VCaP (cell line): ENCODE measurements around the gene ADAT3.

Source experiments
- H3K27ac ChIP-seq: fragments of 450-650 bp; 2 replicates; pipeline ENCODE4 v1.5.1; 2017
- CTCF ChIP-seq: fragments of 450-650 bp; conservative IDR thresholded peaks from 2 replicates; pipeline ENCODE4 v1.5.1; 2017; ENCODE audit warnings: mild to moderate bottlenecking, moderate library complexity

The ADAT3 gene

GRCh38 chr19:1942934-1943555 lies 37.8 kb downstream of the ADAT3 start:
- no peak for TF ChIP-seq CTCF
- peak overlapping the region; percentile 84 for H3K27ac ChIP-seq

GRCh38 chr19:1943661-1944087 lies 38.5 kb downstream of the ADAT3 start:
- TF ChIP-seq CTCF, result no peak
- H3K27ac ChIP-seq, result peak overlapping the region; percentile 84

GRCh38 chr19:1944088-1944915 lies 39.1 kb downstream of the ADAT3 start:
- H3K27ac ChIP-seq, result peak overlapping the region; percentile 84
- no peak for TF ChIP-seq CTCF

DNA sequence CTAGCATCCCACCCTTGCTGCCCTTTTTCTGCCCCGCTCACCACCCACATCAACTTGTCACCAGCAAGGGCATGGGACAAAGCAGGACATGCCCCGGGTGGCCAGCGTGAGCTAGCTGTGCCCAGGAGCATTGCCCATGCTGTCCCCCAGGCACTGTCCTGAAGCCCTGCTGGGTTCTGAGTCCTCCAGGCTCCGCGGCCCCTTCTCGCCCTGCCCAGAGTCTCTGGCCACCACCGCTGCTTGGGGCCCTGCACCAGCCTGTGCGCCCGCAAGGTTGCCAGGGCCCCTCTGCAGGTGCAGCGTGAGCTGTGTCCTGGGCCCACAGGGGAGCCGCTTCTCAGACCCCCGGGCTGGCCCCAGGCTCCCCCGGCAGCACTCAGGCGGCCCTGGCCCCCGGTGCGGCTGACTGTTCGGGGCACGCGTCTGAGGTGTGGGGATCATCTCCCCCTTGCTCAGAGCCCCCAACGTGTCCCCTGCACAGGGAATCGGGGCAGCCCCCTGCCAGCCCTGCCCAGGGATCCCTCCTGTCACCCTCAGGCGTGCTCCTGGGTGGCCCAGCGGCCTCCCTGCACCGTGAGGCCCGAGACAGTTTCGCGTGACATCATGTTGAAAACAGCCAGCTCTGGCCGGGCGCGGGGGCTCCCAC lies 39.8 kb downstream of the ADAT3 start:
- no peak overlapping the region for H3K27ac ChIP-seq
- no peak for TF ChIP-seq CTCF

DNA sequence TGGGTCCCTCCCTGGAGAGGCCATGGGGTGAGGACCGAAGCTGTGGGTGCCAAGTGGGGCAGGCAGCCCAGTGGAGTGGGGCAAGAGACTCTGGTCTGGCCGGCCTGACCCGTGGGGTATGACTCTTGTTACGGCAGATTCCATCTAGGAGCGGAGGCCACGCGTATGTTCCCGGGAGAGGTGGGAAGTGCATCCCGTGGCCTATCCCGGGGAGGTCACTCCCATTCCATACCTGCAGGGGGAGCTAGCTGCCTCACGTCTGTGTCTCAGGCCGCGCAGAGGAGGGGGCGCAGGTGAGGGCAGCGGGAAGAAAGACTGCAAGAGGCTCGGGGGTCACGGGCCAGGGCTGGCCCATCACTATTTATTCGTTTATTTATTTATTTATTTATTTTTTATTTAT lies 40.7 kb downstream of the ADAT3 start:
- no peak overlapping the region for H3K27ac ChIP-seq

DNA sequence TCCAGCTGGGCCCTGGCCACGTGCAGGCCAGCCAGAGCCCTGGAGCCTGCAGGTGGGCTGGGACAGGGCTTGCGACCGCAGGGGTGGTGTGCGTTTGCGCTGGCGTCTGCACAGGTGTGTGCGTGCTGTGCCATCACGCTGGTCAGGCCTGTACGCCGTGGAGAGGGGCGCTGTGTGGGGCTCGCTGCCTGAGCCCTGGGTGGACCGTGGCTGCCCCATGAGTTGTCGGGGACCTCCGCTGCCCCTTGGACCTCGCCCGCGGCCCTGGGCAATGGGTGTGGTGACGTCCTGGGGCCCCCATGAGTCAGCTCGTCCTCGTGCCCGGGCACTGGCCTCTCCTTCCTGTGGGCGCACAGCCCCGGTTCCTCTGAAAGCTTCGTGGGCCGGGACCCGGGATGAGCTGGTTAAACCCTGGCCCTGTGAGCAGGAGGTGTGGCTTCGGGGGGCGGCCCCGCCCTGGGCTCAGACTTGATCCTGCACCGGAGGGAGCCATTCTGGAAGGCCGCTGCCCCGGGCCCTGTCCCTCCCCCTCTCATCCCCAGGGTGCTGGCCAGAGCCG lies 42.5 kb downstream of the ADAT3 start:
- no peak overlapping the region for H3K27ac ChIP-seq
- TF ChIP-seq CTCF, result no peak

More for the DNA sequence above, 40.7 kb downstream of the ADAT3 start:
- TF ChIP-seq CTCF, result peak; percentile 61
